ENCODE measurements around the gene MAGI1. TPM values are rescaled to one million over a fixed set of nuclear protein-coding genes. Genes with fewer than 3 reads are reported as not detected.
"Not testable (repeated sequence)": the region's sequence is repeated elsewhere in the genome, so short reads cannot be mapped to it uniquely, and the experiment has no call there.

Gene MAGI1
- total RNA-seq, 2 experiments from 2014 or later = 0.04 TPM; not detected in 1

- H3K27me3 Mint-ChIP-seq = peaks cover 62% of the 10 kb centered on the region
- no peak for DNase-seq
- ChIA-PET CTCF (no interaction called here), POLR2A (no interaction called here)
- H3K27ac Mint-ChIP-seq = no peak overlapping the region
- no peak overlapping the region for H3K4me3 Mint-ChIP-seq
- H3K36me3 Mint-ChIP-seq (ENCODE audit: low read depth) = no peaks in the 10 kb centered on the region
- H3K9me3 Mint-ChIP-seq = no peaks in the 10 kb centered on the region
- H3K4me1 Mint-ChIP-seq = peaks cover 6% of the 10 kb centered on the region
Observed at GRCh38 chr3:66035763-66036477, 2.8 kb downstream of the MAGI1 start.

DNA sequence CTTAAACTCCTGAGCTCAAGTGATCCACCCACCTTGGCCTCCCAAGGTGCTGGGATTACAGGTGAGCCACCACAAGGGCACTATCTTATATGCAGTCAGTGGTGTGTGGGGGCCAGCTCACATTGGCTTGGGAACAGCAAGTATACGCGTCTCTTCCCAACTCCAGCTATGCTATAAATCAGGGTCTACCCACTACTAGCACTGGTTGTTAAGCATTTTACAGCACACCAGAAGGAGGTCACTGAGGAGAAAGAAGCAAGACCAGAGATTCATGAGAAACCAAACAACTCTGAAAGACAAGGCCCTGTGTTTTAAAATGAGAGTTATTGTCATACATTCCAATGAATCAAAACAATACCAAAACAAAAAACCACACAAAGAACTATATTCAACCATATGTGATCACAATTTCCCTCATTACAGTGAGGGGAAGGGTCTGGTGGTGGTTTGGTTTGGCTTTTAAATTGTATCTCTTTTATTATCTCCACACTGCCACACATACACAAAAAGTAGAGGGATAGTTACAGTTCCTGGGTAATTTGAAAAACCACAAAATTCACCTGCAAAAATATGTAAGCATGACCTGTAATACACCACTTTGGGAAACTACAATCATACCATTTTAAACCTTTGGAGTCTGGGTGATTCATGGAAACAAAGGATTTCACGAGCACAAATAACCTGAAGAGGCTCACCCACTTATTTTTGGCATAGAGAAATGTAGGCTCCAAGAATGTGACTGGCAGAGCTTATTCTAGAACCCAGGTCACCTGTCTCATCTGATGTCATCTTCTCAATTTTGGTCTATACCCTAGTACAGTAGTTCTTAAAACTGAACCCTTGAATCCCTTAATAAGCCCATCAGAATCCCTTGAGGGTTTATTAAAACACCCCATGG, 5.2 kb downstream of the MAGI1 start:
- Mint-ChIP-seq H3K4me3 (no peak overlapping the region), H3K9me3 (no peaks in the 10 kb centered on the region), H3K27ac (no peak overlapping the region), H3K36me3 (ENCODE audit: low read depth) (no peaks in the 10 kb centered on the region), H3K4me1 (peaks cover 5% of the 10 kb centered on the region), H3K27me3 (peaks cover 40% of the 10 kb centered on the region)
- ChIA-PET POLR2A (no interaction called here), CTCF (interaction anchor here (0.6 kb wide), 1 partner anchor 496 kb away, joined by 3 read pairs; no protein-coding TSS in a partner anchor)
- no peak for DNase-seq

GRCh38 chr3:66031102-66031698, 7.5 kb downstream of the MAGI1 start:
- Mint-ChIP-seq H3K36me3 (ENCODE audit: low read depth) (no peaks in the 10 kb centered on the region), H3K27ac (no peak overlapping the region), H3K4me3 (no peak overlapping the region), H3K9me3 (no peaks in the 10 kb centered on the region), H3K27me3 (peaks cover 20% of the 10 kb centered on the region), H3K4me1 (no peaks in the 10 kb centered on the region)
- ChIA-PET POLR2A (no interaction called here), CTCF (no interaction called here)
- DNase-seq = no peak

DNA sequence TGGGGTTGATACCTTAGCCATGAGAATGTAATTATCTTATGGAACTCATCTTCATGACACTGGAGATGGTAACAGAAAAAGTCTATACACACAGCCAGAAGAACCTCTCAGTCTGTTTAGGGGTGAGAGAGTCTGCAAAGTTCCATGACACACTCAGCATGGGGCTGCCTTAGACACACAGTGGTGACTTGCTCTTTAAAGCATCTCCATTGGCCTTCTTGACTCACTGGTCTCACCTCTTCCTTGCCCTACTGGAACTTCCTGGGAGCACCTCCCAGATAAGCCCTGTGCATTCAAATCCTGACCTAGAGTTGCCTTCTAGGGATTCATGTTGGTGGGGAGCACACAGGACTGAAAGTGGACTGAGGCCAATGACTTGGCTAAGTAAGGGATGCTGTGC, 9.3 kb downstream of the MAGI1 start:
- no peak overlapping the region for H3K4me3 Mint-ChIP-seq
- H3K36me3 Mint-ChIP-seq (ENCODE audit: low read depth) = no peaks in the 10 kb centered on the region
- H3K4me1 Mint-ChIP-seq = no peaks in the 10 kb centered on the region
- no peak overlapping the region for H3K27ac Mint-ChIP-seq
- DNase-seq = no peak
- ChIA-PET POLR2A (no interaction called here), CTCF (no interaction called here)
- H3K27me3 Mint-ChIP-seq = peaks cover 8% of the 10 kb centered on the region
- no peaks in the 10 kb centered on the region for H3K9me3 Mint-ChIP-seq

DNA sequence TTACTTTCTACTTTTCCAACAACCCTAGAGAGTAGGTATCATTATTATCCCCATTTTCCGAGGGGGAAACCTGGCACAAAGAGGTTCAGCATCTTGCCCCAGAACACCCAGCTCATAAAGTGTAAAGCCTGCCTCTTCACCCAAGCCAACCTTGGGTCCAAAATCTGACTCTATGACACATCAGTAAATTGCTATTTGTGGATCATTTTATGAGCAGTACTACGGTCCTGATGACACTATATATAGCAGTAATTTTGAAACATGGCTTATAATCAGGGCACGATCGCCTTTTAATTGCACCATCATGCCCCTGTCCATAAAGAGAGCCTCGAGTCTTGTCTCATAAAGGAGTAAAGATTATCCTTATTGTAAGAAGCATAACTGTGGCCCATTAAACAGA, 9.7 kb downstream of the MAGI1 start:
- no peaks in the 10 kb centered on the region for H3K4me1 Mint-ChIP-seq
- H3K27me3 Mint-ChIP-seq = peaks cover 5% of the 10 kb centered on the region
- no peaks in the 10 kb centered on the region for H3K9me3 Mint-ChIP-seq
- DNase-seq = no peak
- CTCF ChIA-PET = no interaction called here
- H3K27ac Mint-ChIP-seq = no peak overlapping the region
- no peaks in the 10 kb centered on the region for H3K36me3 Mint-ChIP-seq (ENCODE audit: low read depth)
- H3K4me3 Mint-ChIP-seq = no peak overlapping the region
- POLR2A ChIA-PET = no interaction called here

DNA sequence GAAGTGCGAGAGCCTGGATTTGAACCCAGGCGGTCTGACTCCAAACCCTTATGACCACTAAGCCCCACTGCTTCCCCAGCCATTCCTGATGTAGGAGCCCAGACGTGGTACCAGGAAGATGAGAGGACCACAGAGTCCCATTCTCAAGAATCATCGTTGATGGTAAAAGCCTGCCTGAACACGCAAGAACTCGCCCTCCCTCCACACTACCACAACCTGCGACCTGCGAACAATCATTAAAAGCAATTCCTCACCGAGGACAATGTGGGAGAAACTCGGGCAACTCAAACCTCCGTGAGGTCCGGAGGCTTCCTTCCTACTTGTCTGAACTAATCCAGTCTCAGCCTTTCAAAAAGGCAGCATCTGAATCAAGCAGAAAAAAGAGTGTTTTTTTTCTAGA, 10.3 kb downstream of the MAGI1 start:
- Mint-ChIP-seq H3K4me3 (no peak overlapping the region), H3K9me3 (no peaks in the 10 kb centered on the region), H3K4me1 (no peaks in the 10 kb centered on the region), H3K27ac (no peak overlapping the region), H3K36me3 (ENCODE audit: low read depth) (no peaks in the 10 kb centered on the region), H3K27me3 (peaks cover 5% of the 10 kb centered on the region)
- CTCF ChIA-PET = no interaction called here
- DNase-seq = no peak
- POLR2A ChIA-PET = no interaction called here

- H3K4me1 Mint-ChIP-seq; CTCF ChIA-PET; H3K27me3 Mint-ChIP-seq; H3K27ac Mint-ChIP-seq; POLR2A ChIA-PET; H3K9me3 Mint-ChIP-seq; H3K4me3 Mint-ChIP-seq; H3K36me3 Mint-ChIP-seq (ENCODE audit: low read depth); DNase-seq: not testable (repeated sequence)
Observed at GRCh38 chr3:66027099-66027498, 11.6 kb downstream of the MAGI1 start.

- CTCF ChIA-PET = no interaction called here
Observed at GRCh38 chr3:66023738-66024385, 14.9 kb downstream of the MAGI1 start.

DNA sequence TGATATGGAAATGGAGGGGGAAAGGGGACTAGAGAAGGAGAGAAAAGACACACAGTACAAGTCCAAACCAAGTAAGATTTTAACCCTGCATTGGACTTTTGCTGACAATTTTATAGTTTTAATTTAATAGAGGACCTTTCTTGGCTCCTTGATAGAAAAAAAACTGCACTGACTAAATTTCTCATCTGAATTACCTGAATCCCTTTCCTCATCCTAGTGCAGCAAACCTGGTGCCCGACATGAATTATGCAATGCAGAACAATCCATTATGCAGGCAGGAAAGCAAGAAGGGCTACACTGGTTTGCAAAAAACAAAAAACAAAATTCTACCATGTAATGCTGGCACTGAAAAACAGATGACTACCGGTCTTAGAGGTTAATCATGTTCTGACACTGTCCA, 15.5 kb downstream of the MAGI1 start:
- Mint-ChIP-seq H3K27me3 (no peaks in the 10 kb centered on the region), H3K36me3 (ENCODE audit: low read depth) (no peaks in the 10 kb centered on the region), H3K4me3 (no peak overlapping the region), H3K27ac (no peak overlapping the region), H3K9me3 (no peaks in the 10 kb centered on the region), H3K4me1 (no peaks in the 10 kb centered on the region)
- ChIA-PET CTCF (no interaction called here), POLR2A (no interaction called here)
- DNase-seq = no peak

More at GRCh38 chr3:66023738-66024385, 14.9 kb downstream of the MAGI1 start:
- DNase-seq = no peak
- POLR2A ChIA-PET = no interaction called here
- no peaks in the 10 kb centered on the region for H3K36me3 Mint-ChIP-seq (ENCODE audit: low read depth)
- no peaks in the 10 kb centered on the region for H3K27me3 Mint-ChIP-seq
- no peaks in the 10 kb centered on the region for H3K9me3 Mint-ChIP-seq
- H3K27ac Mint-ChIP-seq = no peak overlapping the region
- H3K4me1 Mint-ChIP-seq = no peaks in the 10 kb centered on the region
- no peak overlapping the region for H3K4me3 Mint-ChIP-seq

DNA sequence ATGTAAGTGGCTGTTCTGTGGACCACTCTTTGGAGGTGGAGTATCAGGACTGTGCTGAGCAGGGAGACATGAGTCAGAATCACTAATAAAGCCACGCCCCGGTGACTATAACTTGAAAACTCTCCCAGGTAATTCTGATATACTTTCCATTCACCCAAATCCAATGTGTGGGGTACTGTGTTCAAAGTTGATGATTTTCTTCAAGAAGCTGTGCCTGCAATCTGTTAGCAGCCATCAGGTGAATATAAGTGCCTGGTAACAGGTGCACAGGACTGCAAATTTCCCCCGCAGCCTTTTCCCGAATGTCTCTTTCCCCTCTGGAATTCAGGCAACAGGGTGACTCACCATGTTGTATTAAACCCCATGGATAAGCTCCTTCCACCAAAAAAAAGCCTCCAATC, 17.0 kb downstream of the MAGI1 start:
- POLR2A ChIA-PET = no interaction called here
- Mint-ChIP-seq H3K4me1 (no peaks in the 10 kb centered on the region), H3K27me3 (no peaks in the 10 kb centered on the region), H3K36me3 (ENCODE audit: low read depth) (no peaks in the 10 kb centered on the region), H3K9me3 (no peaks in the 10 kb centered on the region), H3K27ac (no peak overlapping the region), H3K4me3 (no peak overlapping the region)
- no peak for DNase-seq
- CTCF ChIA-PET = no interaction called here

- Mint-ChIP-seq H3K4me1 (no peaks in the 10 kb centered on the region), H3K27me3 (no peaks in the 10 kb centered on the region), H3K4me3 (no peak overlapping the region), H3K9me3 (no peaks in the 10 kb centered on the region), H3K27ac (no peak overlapping the region), H3K36me3 (ENCODE audit: low read depth) (no peaks in the 10 kb centered on the region)
- ChIA-PET CTCF (no interaction called here), POLR2A (no interaction called here)
- no peak for DNase-seq
Observed at GRCh38 chr3:66019896-66020295, 18.8 kb downstream of the MAGI1 start.

DNA sequence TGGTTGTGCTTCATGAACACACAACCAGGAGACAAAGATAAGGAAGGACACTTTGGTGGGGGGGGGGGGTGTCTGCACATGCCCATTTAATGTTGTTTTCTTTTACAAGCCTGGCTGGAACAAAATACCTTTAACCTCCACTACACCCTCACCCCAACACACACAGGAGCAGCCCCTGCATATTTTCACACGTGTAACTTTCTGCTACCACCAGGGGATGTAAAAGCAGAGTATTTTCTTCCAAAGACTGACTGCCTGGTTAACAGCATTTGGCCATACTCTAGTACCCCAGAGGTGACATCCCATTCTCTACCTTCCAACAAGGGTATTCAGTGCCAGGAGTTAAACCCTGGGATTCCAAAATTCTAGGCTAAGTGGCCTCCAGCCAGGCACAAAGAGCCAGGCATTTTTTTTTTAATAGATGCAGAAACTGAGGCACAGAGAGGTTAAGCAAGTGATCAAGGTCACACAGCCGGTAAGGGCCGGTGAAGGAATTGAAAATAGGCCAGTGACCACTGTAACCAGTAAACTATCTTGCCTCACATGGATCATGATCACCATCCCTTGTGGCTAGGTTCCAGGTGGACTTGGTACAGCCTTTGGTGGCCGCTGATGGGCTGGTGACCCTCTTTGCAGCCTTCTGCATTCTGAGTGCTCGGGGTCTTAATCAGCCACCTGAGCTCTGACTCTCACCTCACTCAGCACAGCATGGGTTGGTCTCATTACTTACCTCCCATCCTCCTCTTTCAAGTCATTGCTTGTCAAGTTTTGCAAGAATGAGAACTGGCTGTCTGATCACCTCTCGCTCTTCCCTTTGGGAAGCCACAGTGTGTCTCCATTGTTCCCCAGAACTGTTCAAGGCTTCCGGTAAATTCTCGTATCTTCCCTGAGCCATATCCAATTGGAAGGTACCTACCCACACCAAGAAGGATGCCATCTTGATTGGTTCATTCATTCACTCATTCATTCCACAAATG, 20.4 kb downstream of the MAGI1 start:
- DNase-seq = no peak
- ChIA-PET CTCF (no interaction called here), POLR2A (no interaction called here)
- Mint-ChIP-seq H3K4me1 (no peaks in the 10 kb centered on the region), H3K9me3 (no peaks in the 10 kb centered on the region), H3K27ac (no peak overlapping the region), H3K4me3 (no peak overlapping the region), H3K36me3 (ENCODE audit: low read depth) (no peaks in the 10 kb centered on the region), H3K27me3 (no peaks in the 10 kb centered on the region)

All from activated CD4-positive, alpha-beta T cell treated with anti-CD3 and anti-CD28 coated beads, Interleukin-2, amount 10 ng/mL, durations not matched to agents 7 days and 5 days (primary cell).